ENCODE data around the gene SEZ6L. TPM values are rescaled to one million over a fixed set of nuclear protein-coding genes. Genes with fewer than 3 reads are reported as not detected.

The SEZ6L gene
- total RNA-seq, 4 donors from 2014 or later: 0.09 to 0.16 TPM; not detected in 2

GRCh38 chr22:26314171-26314570 lies 144.9 kb downstream of the SEZ6L start:
- ATAC-seq (ENCODE audit: low FRiP score): no peak

GRCh38 chr22:26314656-26315055 lies 145.4 kb downstream of the SEZ6L start:
- TF ChIP-seq CTCF (IDR thresholded peaks at IDR 0.05): no peak
- ATAC-seq (ENCODE audit: low FRiP score): no peak
- DNase-seq (ENCODE audit: low spot score): no peak

More at GRCh38 chr22:26314171-26314570, 144.9 kb downstream of the SEZ6L start:
- no peak for DNase-seq (ENCODE audit: low spot score)
- TF ChIP-seq CTCF (IDR thresholded peaks at IDR 0.05): no peak

GRCh38 chr22:26316732-26317285 lies 147.5 kb downstream of the SEZ6L start:
- ATAC-seq (ENCODE audit: low FRiP score): no peak
- no peak for TF ChIP-seq CTCF (IDR thresholded peaks at IDR 0.05)

GRCh38 chr22:26318975-26319374 lies 149.7 kb downstream of the SEZ6L start:
- TF ChIP-seq CTCF (IDR thresholded peaks at IDR 0.05): no peak
- ATAC-seq (ENCODE audit: low FRiP score): no peak
- DNase-seq (ENCODE audit: low spot score): no peak

More at GRCh38 chr22:26316732-26317285, 147.5 kb downstream of the SEZ6L start:
- no peak for DNase-seq (ENCODE audit: low spot score)

GRCh38 chr22:26320447-26320846 lies 151.2 kb downstream of the SEZ6L start:
- TF ChIP-seq CTCF (IDR thresholded peaks at IDR 0.05): no peak

GRCh38 chr22:26321469-26321913 lies 152.2 kb downstream of the SEZ6L start:
- ATAC-seq (ENCODE audit: low FRiP score) (no peak), DNase-seq (ENCODE audit: low spot score) (no peak)
- no peak for TF ChIP-seq CTCF (IDR thresholded peaks at IDR 0.05)

More at GRCh38 chr22:26320447-26320846, 151.2 kb downstream of the SEZ6L start:
- ATAC-seq (ENCODE audit: low FRiP score): no peak
- DNase-seq (ENCODE audit: low spot score): no peak

- TF ChIP-seq CTCF (IDR thresholded peaks at IDR 0.05): no peak
- ATAC-seq (ENCODE audit: low FRiP score) (no peak), DNase-seq (ENCODE audit: low spot score) (no peak)
Measured at GRCh38 chr22:26322179-26322905, 153.1 kb downstream of the SEZ6L start.

All from omental fat pad (tissue), 4 donors.